ENCODE measurements around the gene DISP3.

Gene DISP3

GRCh38 chr1:11531314-11531870 is 52.4 kb downstream of the DISP3 start:
- Histone ChIP-seq H3K4me1 (ENCODE audit: control insufficient read depth, insufficient read depth, low read length) (no peaks in the 10 kb centered on the region), H3K4me3 (ENCODE audit: low read depth, low read length) (no peak overlapping the region), H3K9me3 (ENCODE audit: control insufficient read depth, insufficient read depth, low read depth, low read length) (no peaks in the 10 kb centered on the region), H3K27me3 (ENCODE audit: control insufficient read depth, insufficient read depth, low read length) (no peaks in the 10 kb centered on the region), H3K36me3 (ENCODE audit: control insufficient read depth, insufficient read depth, low read length) (no peaks in the 10 kb centered on the region), H3K27ac (ENCODE audit: low read depth, low read length) (no peak overlapping the region), H3K9ac (ENCODE audit: low read length) (no peak overlapping the region)

- Histone ChIP-seq H3K9ac (ENCODE audit: low read length) (no peak overlapping the region), H3K4me3 (ENCODE audit: low read depth, low read length) (no peak overlapping the region), H3K9me3 (ENCODE audit: control insufficient read depth, insufficient read depth, low read depth, low read length) (no peaks in the 10 kb centered on the region), H3K27me3 (ENCODE audit: control insufficient read depth, insufficient read depth, low read length) (no peaks in the 10 kb centered on the region), H3K27ac (ENCODE audit: low read depth, low read length) (no peak overlapping the region), H3K4me1 (ENCODE audit: control insufficient read depth, insufficient read depth, low read length) (no peaks in the 10 kb centered on the region), H3K36me3 (ENCODE audit: control insufficient read depth, insufficient read depth, low read length) (no peaks in the 10 kb centered on the region)
These were observed 53.0 kb downstream of the DISP3 start for GRCh38 chr1:11531943-11532342.

- no peaks in the 10 kb centered on the region for H3K36me3 ChIP-seq (ENCODE audit: control insufficient read depth, insufficient read depth, low read length)
- H3K4me3 ChIP-seq (ENCODE audit: low read depth, low read length): no peak overlapping the region
- no peaks in the 10 kb centered on the region for H3K27me3 ChIP-seq (ENCODE audit: control insufficient read depth, insufficient read depth, low read length)
- no peak overlapping the region for H3K9ac ChIP-seq (ENCODE audit: low read length)
- H3K4me1 ChIP-seq (ENCODE audit: control insufficient read depth, insufficient read depth, low read length): peaks cover 7% of the 10 kb centered on the region
- no peak overlapping the region for H3K27ac ChIP-seq (ENCODE audit: low read depth, low read length)
- H3K9me3 ChIP-seq (ENCODE audit: control insufficient read depth, insufficient read depth, low read depth, low read length): no peaks in the 10 kb centered on the region
These were observed 55.1 kb downstream of the DISP3 start for GRCh38 chr1:11533790-11534787.

- Histone ChIP-seq H3K27me3 (ENCODE audit: control insufficient read depth, insufficient read depth, low read length) (no peaks in the 10 kb centered on the region), H3K36me3 (ENCODE audit: control insufficient read depth, insufficient read depth, low read length) (no peaks in the 10 kb centered on the region)
These were observed 55.9 kb downstream of the DISP3 start for GRCh38 chr1:11534846-11535245.

GRCh38 chr1:11535316-11535715 is 56.4 kb downstream of the DISP3 start:
- Histone ChIP-seq H3K9me3 (ENCODE audit: control insufficient read depth, insufficient read depth, low read depth, low read length) (no peaks in the 10 kb centered on the region), H3K27ac (ENCODE audit: low read depth, low read length) (no peak overlapping the region), H3K9ac (ENCODE audit: low read length) (no peak overlapping the region), H3K4me3 (ENCODE audit: low read depth, low read length) (no peak overlapping the region), H3K4me1 (ENCODE audit: control insufficient read depth, insufficient read depth, low read length) (peaks cover 13% of the 10 kb centered on the region), H3K27me3 (ENCODE audit: control insufficient read depth, insufficient read depth, low read length) (no peaks in the 10 kb centered on the region), H3K36me3 (ENCODE audit: control insufficient read depth, insufficient read depth, low read length) (no peaks in the 10 kb centered on the region)

More at GRCh38 chr1:11534846-11535245, 55.9 kb downstream of the DISP3 start:
- no peak overlapping the region for H3K9ac ChIP-seq (ENCODE audit: low read length)
- H3K4me3 ChIP-seq (ENCODE audit: low read depth, low read length): no peak overlapping the region
- H3K4me1 ChIP-seq (ENCODE audit: control insufficient read depth, insufficient read depth, low read length): peaks cover 10% of the 10 kb centered on the region
- H3K27ac ChIP-seq (ENCODE audit: low read depth, low read length): no peak overlapping the region
- no peaks in the 10 kb centered on the region for H3K9me3 ChIP-seq (ENCODE audit: control insufficient read depth, insufficient read depth, low read depth, low read length)

- Histone ChIP-seq H3K9me3 (ENCODE audit: control insufficient read depth, insufficient read depth, low read depth, low read length) (no peaks in the 10 kb centered on the region), H3K27me3 (ENCODE audit: control insufficient read depth, insufficient read depth, low read length) (no peaks in the 10 kb centered on the region), H3K4me3 (ENCODE audit: low read depth, low read length) (no peak overlapping the region), H3K9ac (ENCODE audit: low read length) (no peak overlapping the region), H3K4me1 (ENCODE audit: control insufficient read depth, insufficient read depth, low read length) (peaks cover 13% of the 10 kb centered on the region), H3K27ac (ENCODE audit: low read depth, low read length) (no peak overlapping the region), H3K36me3 (ENCODE audit: control insufficient read depth, insufficient read depth, low read length) (no peaks in the 10 kb centered on the region)
These were observed 57.0 kb downstream of the DISP3 start for GRCh38 chr1:11535761-11536572.

GRCh38 chr1:11536573-11537379 is 57.8 kb downstream of the DISP3 start:
- Histone ChIP-seq H3K27me3 (ENCODE audit: control insufficient read depth, insufficient read depth, low read length) (no peaks in the 10 kb centered on the region), H3K36me3 (ENCODE audit: control insufficient read depth, insufficient read depth, low read length) (no peaks in the 10 kb centered on the region), H3K4me3 (ENCODE audit: low read depth, low read length) (no peak overlapping the region), H3K9me3 (ENCODE audit: control insufficient read depth, insufficient read depth, low read depth, low read length) (no peaks in the 10 kb centered on the region), H3K4me1 (ENCODE audit: control insufficient read depth, insufficient read depth, low read length) (peaks cover 13% of the 10 kb centered on the region), H3K9ac (ENCODE audit: low read length) (no peak overlapping the region), H3K27ac (ENCODE audit: low read depth, low read length) (no peak overlapping the region)

GRCh38 chr1:11537380-11537764 is 58.4 kb downstream of the DISP3 start:
- no peak overlapping the region for H3K4me3 ChIP-seq (ENCODE audit: low read depth, low read length)
- H3K9me3 ChIP-seq (ENCODE audit: control insufficient read depth, insufficient read depth, low read depth, low read length): no peaks in the 10 kb centered on the region
- H3K27me3 ChIP-seq (ENCODE audit: control insufficient read depth, insufficient read depth, low read length): 0 out of 2 replicates have a peak, but pooled peaks cover 5% of the 10 kb centered on the region
- peaks cover 13% of the 10 kb centered on the region for H3K4me1 ChIP-seq (ENCODE audit: control insufficient read depth, insufficient read depth, low read length)
- no peaks in the 10 kb centered on the region for H3K36me3 ChIP-seq (ENCODE audit: control insufficient read depth, insufficient read depth, low read length)
- no peak overlapping the region for H3K9ac ChIP-seq (ENCODE audit: low read length)
- H3K27ac ChIP-seq (ENCODE audit: low read depth, low read length): no peak overlapping the region

- Histone ChIP-seq H3K27ac (ENCODE audit: low read depth, low read length) (no peak overlapping the region), H3K9me3 (ENCODE audit: control insufficient read depth, insufficient read depth, low read depth, low read length) (no peaks in the 10 kb centered on the region), H3K36me3 (ENCODE audit: control insufficient read depth, insufficient read depth, low read length) (no peaks in the 10 kb centered on the region), H3K4me3 (ENCODE audit: low read depth, low read length) (no peak overlapping the region), H3K9ac (ENCODE audit: low read length) (no peak overlapping the region), H3K4me1 (ENCODE audit: control insufficient read depth, insufficient read depth, low read length) (peaks cover 13% of the 10 kb centered on the region), H3K27me3 (ENCODE audit: control insufficient read depth, insufficient read depth, low read length) (0 out of 2 replicates have a peak, but pooled peaks cover 5% of the 10 kb centered on the region)
These were observed 59.1 kb downstream of the DISP3 start for GRCh38 chr1:11537854-11538591.

- no peak overlapping the region for H3K27ac ChIP-seq (ENCODE audit: low read depth, low read length)
- H3K27me3 ChIP-seq (ENCODE audit: control insufficient read depth, insufficient read depth, low read length): 0 out of 2 replicates have a peak, but pooled peaks cover 5% of the 10 kb centered on the region
- H3K4me1 ChIP-seq (ENCODE audit: control insufficient read depth, insufficient read depth, low read length): peaks cover 13% of the 10 kb centered on the region
- H3K36me3 ChIP-seq (ENCODE audit: control insufficient read depth, insufficient read depth, low read length): no peaks in the 10 kb centered on the region
- no peak overlapping the region for H3K4me3 ChIP-seq (ENCODE audit: low read depth, low read length)
- no peaks in the 10 kb centered on the region for H3K9me3 ChIP-seq (ENCODE audit: control insufficient read depth, insufficient read depth, low read depth, low read length)
- no peak overlapping the region for H3K9ac ChIP-seq (ENCODE audit: low read length)
These were observed 59.9 kb downstream of the DISP3 start for GRCh38 chr1:11538886-11539285.

All from HUES6 (cell line).